HG03064 (cell line): ENCODE measurements around the gene KHSRP.
A peak's percentile ranks its signal among the peaks of the same experiment; 100 is the strongest.

Source experiments
- ATAC-seq: cut with Tn5 transposase; IDR thresholded peaks from one replicate; pipeline ENCODE4 v1.9.1; 2021; ENCODE audit warnings: low read depth; ENCODE audit not compliant: unreplicated experiment

The KHSRP gene

DNA sequence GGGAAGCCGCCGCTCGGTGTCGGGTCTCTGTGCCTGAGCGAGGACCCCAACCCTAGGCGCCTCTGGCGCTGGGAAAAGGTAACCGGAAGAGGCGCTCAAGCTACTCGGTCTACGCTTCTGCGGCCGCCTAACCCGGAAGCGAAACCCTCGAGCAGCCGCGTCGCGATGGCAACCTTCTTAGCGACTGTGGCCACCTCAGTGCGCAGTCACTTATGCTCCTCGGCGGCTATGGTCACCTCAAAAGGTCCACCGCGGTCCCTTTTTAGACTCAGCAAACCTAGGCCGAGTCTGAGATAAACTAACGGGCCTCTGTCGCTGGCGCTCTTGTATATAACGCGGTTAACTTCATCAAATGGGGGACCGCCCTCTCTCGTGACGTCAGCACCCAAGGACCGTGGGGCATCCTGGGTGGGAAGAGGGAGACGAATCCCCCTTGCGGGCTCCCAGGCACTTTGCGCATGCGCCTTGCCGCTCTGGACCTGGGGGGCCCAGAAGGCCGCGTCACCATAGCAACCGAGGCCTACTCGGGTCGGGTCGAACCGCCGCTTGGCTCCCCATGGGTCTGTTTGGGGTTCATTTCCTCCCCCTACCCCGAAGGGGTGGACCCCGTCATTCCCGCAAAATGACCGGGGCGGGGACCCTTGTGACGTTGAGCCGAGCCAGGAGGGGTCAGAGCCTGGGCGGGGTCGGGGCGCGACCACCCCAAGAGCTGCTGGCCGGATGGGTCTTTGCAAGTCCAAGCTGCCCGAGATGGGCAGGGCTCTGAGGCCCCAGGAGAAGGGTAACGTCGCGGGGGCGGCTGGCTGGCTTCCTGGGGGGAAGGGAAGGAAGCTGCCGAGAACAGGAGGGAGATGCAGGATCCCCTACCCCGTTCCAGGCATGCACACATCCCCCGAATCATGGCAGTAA is 31.3 kb downstream of the KHSRP start, which contains the start of gene GTF2F1:
Gene GTF2F1, minus strand, starts transcription at position 91 of the 909 bp plus-strand sequence. CDS start 169 bp downstream, outside the sequence.
- peak; percentile 78 for ATAC-seq

GRCh38 chr19:6392221-6393073 is 32.2 kb downstream of the KHSRP start:
- ATAC-seq = no peak

GRCh38 chr19:6387372-6387771 is 37.2 kb downstream of the KHSRP start:
- no peak for ATAC-seq

GRCh38 chr19:6384381-6384780 is 40.2 kb downstream of the KHSRP start:
- ATAC-seq = no peak

DNA sequence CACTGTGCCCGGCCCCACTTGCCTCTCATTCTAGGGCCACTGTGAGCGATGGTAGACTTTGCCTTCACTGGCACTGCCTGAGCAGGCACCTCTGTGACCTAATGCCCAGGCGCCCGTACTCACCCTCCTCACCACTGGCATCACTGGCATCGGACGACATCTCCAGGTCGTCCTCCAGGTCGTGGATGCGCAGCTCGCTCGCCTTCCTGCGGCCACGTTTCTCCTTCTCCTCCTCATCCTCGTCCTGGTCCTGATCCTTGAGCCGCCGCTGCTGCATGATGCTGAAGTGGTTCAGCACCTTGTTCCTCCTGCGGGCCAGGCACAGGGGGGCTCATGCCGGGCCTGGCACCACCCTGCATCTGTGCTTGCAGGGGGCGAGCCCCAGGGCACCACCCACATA is 41.4 kb downstream of the KHSRP start:
- ATAC-seq = no peak

- ATAC-seq = no peak
Measured at GRCh38 chr19:6381030-6381750, 43.4 kb downstream of the KHSRP start.

GRCh38 chr19:6379744-6380143 is 44.9 kb downstream of the KHSRP start:
- no peak for ATAC-seq

- ATAC-seq = no peak
Measured at GRCh38 chr19:6378486-6378885, 46.1 kb downstream of the KHSRP start.

DNA sequence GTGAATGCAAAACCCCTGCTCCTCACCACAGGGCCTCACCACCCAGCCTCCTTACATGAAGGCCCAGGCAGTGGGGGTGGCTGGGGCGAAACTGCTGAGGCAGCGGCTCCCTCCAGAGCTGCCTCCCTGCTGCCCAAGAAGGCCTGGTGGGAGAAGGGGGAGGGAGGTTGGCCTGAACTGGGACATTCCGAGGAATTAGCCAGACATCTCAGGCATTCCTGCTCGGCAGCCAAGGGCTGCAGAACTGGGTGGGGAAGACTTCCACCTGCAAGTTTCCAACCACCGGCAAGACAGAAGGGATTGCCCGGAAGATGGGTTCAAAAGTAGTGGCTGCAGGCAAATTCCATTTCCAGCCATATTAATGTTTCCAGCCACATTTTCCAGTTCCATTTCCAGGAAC is 46.6 kb downstream of the KHSRP start:
- no peak for ATAC-seq

- ATAC-seq = no peak
Measured at GRCh38 chr19:6376512-6377190, 48.0 kb downstream of the KHSRP start.

DNA sequence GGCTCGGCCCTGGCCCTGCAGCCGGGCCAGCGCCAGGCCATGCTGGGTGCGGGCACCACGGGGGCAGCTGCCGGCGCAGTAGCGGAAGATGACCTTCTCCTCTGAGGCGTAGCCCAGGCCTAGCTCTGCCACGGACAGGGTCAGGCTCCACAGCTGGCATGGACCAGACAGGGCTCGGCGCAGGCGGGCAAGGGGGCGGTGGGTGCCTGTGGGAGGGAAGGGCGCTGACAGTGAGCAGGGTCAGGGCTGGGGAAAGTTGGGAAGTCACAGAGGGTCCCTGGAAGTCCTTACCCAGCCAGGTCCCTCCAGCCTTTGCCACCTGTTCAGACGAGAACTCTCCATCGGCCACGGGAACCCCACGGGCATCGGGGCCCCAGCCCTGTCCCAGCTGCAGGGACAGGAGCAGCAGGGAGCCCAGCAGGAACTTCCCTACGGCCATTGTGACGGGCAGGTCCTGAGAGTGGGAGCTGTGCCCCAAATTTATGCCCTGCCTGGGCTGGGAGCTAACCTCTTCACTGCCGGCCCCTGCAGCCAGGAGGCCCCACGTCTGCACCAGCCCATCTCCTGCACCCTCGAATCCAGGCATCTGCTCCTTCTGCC is 49.1 kb downstream of the KHSRP start, which contains the start of gene PSPN:
Gene PSPN, minus strand, starts transcription at position 523 of the 600 bp plus-strand sequence. Its CDS starts 84 bp downstream, at position 439.
- no peak for ATAC-seq

DNA sequence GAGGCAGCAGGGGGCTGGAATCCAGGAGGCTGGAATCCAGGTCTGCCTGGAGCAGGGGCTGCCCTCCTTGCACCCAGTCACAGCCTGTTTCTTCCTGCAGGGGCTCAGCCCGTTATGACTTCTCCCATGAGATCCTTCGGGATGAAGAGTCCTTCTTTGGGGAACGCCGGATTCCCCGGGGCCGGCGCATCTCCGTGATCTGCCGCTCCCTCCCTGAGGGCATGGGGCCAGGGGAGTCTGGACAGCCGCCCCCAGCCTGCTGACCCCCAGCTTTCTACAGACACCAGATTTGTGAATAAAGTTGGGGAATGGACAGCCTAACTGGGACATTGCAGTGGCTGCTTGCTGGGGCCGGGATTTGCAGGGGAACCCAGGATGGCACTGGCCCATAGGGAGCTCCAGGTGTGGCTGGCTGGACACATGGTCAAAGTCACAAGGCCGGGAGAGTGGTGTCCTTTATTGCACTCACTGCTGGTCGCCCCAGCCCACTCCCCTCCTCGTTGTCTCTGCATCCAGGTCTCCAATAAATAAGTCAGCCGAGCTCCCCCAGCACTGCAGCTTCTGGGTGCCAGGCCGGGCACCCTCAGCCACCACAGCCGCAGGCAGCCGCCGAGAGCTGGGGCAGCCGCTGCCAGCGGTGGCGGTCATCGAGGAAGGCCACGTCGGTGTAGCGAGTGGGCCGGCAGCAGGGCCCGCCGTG is 49.8 kb downstream of the KHSRP start:
- ATAC-seq = no peak

GRCh38 chr19:6374161-6374709 is 50.4 kb downstream of the KHSRP start:
- no peak for ATAC-seq

GRCh38 chr19:6373813-6374108 is 50.9 kb downstream of the KHSRP start:
- ATAC-seq = no peak

DNA sequence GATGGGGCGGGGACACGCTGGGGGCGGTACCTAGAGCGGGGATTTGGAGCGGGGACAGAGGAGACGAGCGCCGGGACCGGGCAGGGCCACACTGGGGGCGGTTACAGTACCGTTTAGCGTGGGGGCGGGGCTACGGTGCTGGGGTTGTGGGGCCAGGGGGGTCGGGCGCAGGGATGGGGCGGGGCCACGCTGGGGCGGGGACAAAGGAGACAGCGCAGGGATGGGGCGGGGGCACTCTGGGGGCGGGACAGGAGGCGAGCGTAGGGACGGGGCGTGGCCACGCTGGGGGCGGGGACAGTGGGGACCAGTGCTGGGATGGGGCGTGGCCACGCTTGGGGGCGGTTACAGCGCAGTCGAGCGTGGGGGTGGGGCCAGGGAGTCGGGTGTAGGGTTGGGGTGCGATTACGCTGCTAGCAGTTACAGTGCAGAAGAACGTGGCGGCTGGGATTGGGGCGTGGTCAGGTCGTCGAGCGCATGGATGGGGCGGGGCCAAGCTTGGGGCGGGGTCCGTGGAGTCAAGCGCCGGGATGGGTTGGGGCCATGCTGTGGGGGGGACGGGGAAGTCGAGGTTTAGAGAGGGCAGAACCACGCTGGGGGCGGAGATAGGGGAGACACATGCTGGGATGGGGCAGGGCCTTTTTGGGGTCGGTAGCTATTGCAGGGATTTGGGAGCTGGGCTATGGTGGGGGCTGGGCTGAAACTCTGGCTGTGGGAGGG is 51.4 kb downstream of the KHSRP start:
- ATAC-seq = peak; percentile 52

- ATAC-seq = peak; percentile 66
Measured at GRCh38 chr19:6372594-6373095, 52.0 kb downstream of the KHSRP start, which contains the start of gene ALKBH7. Gene ALKBH7 (plus strand): TSS chr19:6372794. CDS start chr19:6372821, 27 bp downstream.

DNA sequence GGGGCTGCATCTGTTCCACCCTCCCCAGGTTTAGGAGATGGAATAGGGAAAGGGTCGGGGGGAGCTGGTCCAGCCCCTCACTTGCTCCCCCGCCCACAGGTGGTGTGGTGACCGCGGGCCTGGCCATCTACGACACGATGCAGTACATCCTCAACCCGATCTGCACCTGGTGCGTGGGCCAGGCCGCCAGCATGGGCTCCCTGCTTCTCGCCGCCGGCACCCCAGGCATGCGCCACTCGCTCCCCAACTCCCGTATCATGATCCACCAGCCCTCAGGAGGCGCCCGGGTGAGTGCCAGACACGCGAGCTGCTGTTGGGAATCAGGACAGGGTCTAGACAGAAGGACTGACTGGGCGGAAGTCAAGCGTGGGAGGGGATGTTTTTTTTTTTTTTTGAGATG is 60.3 kb downstream of the KHSRP start:
- ATAC-seq = no peak
